Kidney (tissue), 14 donors: ENCODE results near the gene ARMC5. TPM values are rescaled to one million over a fixed set of nuclear protein-coding genes. Genes with fewer than 3 reads are reported as not detected.

Experiments used
- DNase-seq, 5 donors: peaks; one replicate each; pipeline ENCODE4 v3.0.0-alpha.2; 2013 to 2020
- FAIRE-seq: peaks from 2 replicates; lab custom pipeline; 2012; peaks lifted over from hg19 to GRCh38; lab: Jason Lieb, UNC
- H3K27ac ChIP-seq, 2 donors: one replicate each; pipeline ENCODE4 v1.7.0; 2013; ENCODE audit warnings: low read depth in 2 of 2, low read length in 2 of 2, inconsistent platforms in 1 of 2
- H3K27me3 ChIP-seq: one replicate; pipeline ENCODE4 v1.7.1; 2013; ENCODE audit warnings: low read length, inconsistent platforms; ENCODE audit not compliant: control insufficient read depth, insufficient read depth
- H3K36me3 ChIP-seq, 3 donors: one replicate each; pipeline versions ENCODE4 v1.7.0 to v1.7.1; 2013; ENCODE audit warnings: low read length in 3 of 3, control low read depth in 1 of 3, inconsistent platforms in 1 of 3; ENCODE audit not compliant: insufficient read depth in 3 of 3, control insufficient read depth in 2 of 3
- H3K4me1 ChIP-seq, 3 donors: one replicate each; pipeline versions ENCODE4 v1.7.0 to v1.7.1; 2013; ENCODE audit warnings: low read length in 3 of 3, inconsistent platforms in 1 of 3, low read depth in 1 of 3; ENCODE audit not compliant: control insufficient read depth in 2 of 3, insufficient read depth in 2 of 3
- H3K4me3 ChIP-seq, 3 donors: one replicate each; pipeline versions ENCODE4 v1.7.0 to v1.8.1; 2013; ENCODE audit warnings: low read length in 3 of 3, control low read depth in 1 of 3, inconsistent platforms in 1 of 3
- H3K9ac ChIP-seq, 3 donors: one replicate each; pipeline versions ENCODE4 v1.7.0 to v1.7.1; 2013; ENCODE audit warnings: low read length in 3 of 3, control low read depth in 1 of 3, inconsistent platforms in 1 of 3
- H3K9me3 ChIP-seq, 3 donors: one replicate each; pipeline versions ENCODE4 v1.7.0 to v1.7.1; 2013; ENCODE audit warnings: low read length in 3 of 3, control low read depth in 1 of 3, inconsistent platforms in 1 of 3; ENCODE audit not compliant: control insufficient read depth in 2 of 3, insufficient read depth in 1 of 3
- intact Hi-C: fragments of 100-400 bp; cut with DNase I; formaldehyde crosslinking; loops from one replicate; pipeline ENCODE4 v1.11.1; 2022
- polyA plus RNA-seq: library from polyadenylated mRNA; stranded (reverse); fragments of 350-450 nt; fragmentation: Illumina TruSeq; extraction: RNeasy Lipid Tissue Mini Kit (QIAGEN cat#74804); gene quantifications from one replicate; pipeline ENCODE4 v1.2.3, GENCODE V29; 2014; ENCODE audit warnings: low read depth, low replicate concordance; ENCODE audit not compliant: insufficient read depth
- total RNA-seq: library from RNA; stranded (reverse); fragmentation: NEBNext Ultra II Directional; extraction: Animal tissue kit (Norgen Biotek cat#: 25700); gene quantifications from one replicate; pipeline ENCODE4 v1.2.1, GENCODE V29; 2021
- TF ChIP-seq, protein P1 (sequence below): IDR thresholded peaks from 3 replicates; pipeline ENCODE4 v1.5.1; 2012; ENCODE audit warnings: mild to moderate bottlenecking, moderate library complexity, borderline replicate concordance; ENCODE audit not compliant: insufficient read depth; ENCODE audit errors: extremely low read depth
- donor health status: control.
- donor health status: control.
- donor health status: control.
- donor health status: control.
- donor health status: control.
- donor health status: DM: yes; HTN: yes; CAD: no.
- donor health status: Normal renal cell carcinoma (clear cell type).

The ARMC5 gene
- total and polyA plus RNA-seq, 2 donors from 2014 or later, result 9.6 to 10.9 TPM

DNA sequence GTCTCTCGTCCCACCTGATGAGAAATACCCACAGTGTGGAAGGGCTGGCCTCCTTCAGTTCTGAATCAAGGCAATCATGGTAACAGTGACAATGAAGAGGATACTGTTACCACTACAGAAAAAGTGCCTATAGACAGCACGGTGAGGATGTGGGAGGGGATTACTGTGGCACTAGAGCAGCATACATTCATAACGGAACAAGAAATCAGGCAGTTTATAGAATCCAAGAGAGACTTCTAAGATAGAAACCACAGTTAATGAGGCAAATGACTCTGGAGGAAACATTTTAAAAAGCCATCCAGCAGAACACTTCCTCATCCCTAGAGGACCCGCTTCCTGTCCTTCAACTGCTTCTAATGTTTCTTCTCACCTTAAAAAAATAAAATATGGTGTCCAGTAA, 46.2 kb downstream of the ARMC5 start:
- Histone ChIP-seq H3K4me1 (peaks cover 0 to 13% (median 6%) of the 10 kb centered on the region in 3 donors), H3K36me3 (peaks cover 0 to 7% (median 3%) of the 10 kb centered on the region in 3 donors), H3K9me3 (no peaks in the 10 kb centered on the region), H3K4me3 (no peak overlapping the region), H3K9ac (no peak overlapping the region), H3K27ac (no peak overlapping the region), H3K27me3 (no peaks in the 10 kb centered on the region)
- TF ChIP-seq, protein P1, sequence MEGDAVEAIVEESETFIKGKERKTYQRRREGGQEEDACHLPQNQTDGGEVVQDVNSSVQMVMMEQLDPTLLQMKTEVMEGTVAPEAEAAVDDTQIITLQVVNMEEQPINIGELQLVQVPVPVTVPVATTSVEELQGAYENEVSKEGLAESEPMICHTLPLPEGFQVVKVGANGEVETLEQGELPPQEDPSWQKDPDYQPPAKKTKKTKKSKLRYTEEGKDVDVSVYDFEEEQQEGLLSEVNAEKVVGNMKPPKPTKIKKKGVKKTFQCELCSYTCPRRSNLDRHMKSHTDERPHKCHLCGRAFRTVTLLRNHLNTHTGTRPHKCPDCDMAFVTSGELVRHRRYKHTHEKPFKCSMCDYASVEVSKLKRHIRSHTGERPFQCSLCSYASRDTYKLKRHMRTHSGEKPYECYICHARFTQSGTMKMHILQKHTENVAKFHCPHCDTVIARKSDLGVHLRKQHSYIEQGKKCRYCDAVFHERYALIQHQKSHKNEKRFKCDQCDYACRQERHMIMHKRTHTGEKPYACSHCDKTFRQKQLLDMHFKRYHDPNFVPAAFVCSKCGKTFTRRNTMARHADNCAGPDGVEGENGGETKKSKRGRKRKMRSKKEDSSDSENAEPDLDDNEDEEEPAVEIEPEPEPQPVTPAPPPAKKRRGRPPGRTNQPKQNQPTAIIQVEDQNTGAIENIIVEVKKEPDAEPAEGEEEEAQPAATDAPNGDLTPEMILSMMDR, result no peak
- intact Hi-C loops, result no loop called here
- DNase-seq, result no peak
- FAIRE-seq, result no peak

DNA sequence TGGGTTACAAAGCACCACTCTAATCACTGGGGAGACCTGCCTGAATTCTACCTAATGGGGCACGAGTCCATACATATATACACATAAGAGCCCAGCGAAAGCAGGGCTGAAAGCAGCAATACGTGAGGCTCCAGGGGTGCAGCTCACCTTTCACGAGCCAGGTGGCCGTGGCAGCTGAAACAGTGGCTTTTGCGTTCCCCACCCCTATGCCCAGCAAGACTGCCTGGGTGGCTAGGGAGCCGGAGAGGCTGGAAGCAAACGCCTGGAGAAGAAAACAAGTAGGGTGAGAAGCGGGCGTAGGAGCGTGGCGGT, 48.3 kb downstream of the ARMC5 start:
- intact Hi-C loops, result no loop called here
- H3K27ac ChIP-seq, result peak overlapping the region in 1 of 2 donors; percentile 92
- DNase-seq (no peak), FAIRE-seq (no peak)
- H3K27me3 ChIP-seq, result no peaks in the 10 kb centered on the region
- peaks cover 0 to 13% (median 6%) of the 10 kb centered on the region in 3 donors for H3K4me1 ChIP-seq
- H3K9me3 ChIP-seq, result no peaks in the 10 kb centered on the region
- H3K9ac ChIP-seq, result peak overlapping the region; percentile 84 to 95 (median 86)
- TF ChIP-seq, protein P1, result no peak
- H3K4me3 ChIP-seq, result peak overlapping the region; percentile 89 to 98 (median 93)
- peaks cover 0 to 4% (median 3%) of the 10 kb centered on the region in 3 donors for H3K36me3 ChIP-seq

DNA sequence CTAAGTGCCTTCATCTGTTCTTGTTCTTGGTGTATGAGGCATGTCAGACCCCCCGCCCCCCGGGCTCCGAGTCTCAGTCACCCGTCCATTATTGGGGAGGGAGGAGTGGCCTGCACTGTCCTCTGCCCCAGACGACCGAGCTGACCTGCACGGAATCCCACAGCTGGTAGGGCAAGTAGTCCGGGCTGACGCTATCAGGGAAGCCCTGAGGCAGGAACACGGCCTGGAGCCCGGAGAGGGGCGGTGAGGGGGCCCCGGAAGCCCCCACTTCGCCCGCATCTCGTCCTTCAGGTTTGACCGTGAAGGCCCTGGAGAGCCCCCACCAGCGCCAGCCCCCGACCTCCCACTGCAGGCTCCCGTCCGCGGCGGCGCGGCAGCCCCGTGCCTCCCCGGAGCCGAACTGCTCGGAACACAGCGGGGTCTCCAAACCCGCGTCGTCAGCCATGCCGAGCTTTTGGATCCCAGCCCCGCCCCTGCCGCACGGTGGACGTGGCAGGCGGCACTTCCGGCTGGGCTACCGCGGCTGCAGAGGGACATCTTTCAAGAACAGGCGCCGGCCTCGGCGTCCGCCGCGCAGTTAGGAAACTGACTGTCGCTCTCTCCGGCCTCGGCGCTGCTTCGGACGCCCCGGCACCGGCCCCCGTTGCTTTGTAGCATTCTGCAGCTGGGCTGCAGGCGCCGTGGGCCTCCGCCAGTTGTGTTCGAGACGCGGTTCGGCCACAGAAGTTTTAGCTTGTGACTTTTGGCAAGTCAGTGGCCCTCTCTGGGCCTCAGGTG, 48.8 kb downstream of the ARMC5 start, which contains the start of gene RUSF1:
Gene RUSF1, minus strand, starts transcription at position 463 of the 777 bp plus-strand sequence. Its CDS starts 18 bp downstream, at position 445.
- Histone ChIP-seq H3K4me3 (peak within 1 kb of the TSS; percentile 89 to 98 (median 93)), H3K9me3 (no peaks in the 10 kb centered on the region), H3K4me1 (peaks cover 0 to 13% (median 6%) of the 10 kb centered on the region in 3 donors), H3K9ac (peak within 1 kb of the TSS; percentile 86 to 95 (median 95)), H3K36me3 (peaks cover 0 to 4% (median 3%) of the 10 kb centered on the region in 3 donors), H3K27me3 (no peaks in the 10 kb centered on the region), H3K27ac (peak within 1 kb of the TSS; percentile 92 to 94)
- FAIRE-seq, result no peak
- DNase-seq, result peak; percentile 92 to 97 (median 96)
- TF ChIP-seq, protein P1, result no peak
- intact Hi-C loops, result no loop called here
